Activated effector memory CD4-positive, alpha-beta T cell treated with anti-CD3 and anti-CD28 coated beads, Interleukin-2, amount 50 U/mL, for 16 hours (primary cell): ENCODE results near the gene PDHB.

Experiments
- DNase-seq: peaks from one replicate; pipeline ENCODE4 v3.0.0-alpha.2; 2020

PDHB gene

GRCh38 chr3:58394339-58394738 is 39.3 kb downstream of the PDHB start:
- DNase-seq: no peak

- no peak for DNase-seq
Measured at GRCh38 chr3:58392181-58392580, 41.5 kb downstream of the PDHB start.

- no peak for DNase-seq
Measured at GRCh38 chr3:58391156-58391865, 42.3 kb downstream of the PDHB start.

GRCh38 chr3:58388550-58389091 is 45.0 kb downstream of the PDHB start:
- no peak for DNase-seq

DNA sequence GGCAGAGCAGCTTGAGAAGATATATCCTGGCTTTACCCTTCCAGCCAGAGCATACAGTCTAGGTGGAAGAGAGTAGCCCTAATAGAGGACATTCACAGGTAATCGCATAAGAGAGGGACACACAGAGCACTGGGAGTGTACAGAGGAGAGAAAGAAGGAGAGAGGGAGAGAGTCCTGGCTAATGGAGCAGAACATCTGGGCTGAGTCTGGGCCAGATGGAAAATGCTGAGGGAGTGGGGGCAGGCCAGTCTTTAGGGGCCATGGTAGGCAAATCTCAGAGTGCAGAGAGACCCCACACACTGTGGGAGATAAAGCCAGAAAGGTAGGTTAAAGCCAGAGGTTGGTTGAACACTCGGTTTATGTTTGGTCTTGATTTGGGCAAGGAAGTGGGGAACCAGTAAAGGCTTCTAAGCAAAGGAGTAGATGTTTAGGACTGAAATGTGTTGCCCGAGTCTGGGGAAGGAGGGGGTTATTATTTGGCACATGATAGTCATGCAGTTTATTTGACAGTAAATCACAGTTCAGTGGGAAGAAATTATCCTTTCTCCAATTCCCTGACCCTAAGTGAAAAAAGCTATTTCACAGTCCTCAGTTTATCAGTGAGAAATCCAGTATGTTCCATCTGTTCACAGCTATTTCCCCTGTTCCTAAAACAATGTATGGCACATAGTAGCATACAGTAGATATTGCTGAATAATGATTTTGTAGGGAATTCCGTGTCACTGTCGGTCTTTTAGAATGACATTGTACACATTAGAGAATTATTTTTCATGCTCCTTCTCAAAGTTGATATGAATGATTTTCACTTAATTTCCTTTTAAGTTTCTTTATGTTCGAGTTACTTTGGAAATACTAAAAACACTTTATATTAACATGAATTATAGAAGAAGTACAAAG is 45.7 kb downstream of the PDHB start:
- no peak for DNase-seq

DNA sequence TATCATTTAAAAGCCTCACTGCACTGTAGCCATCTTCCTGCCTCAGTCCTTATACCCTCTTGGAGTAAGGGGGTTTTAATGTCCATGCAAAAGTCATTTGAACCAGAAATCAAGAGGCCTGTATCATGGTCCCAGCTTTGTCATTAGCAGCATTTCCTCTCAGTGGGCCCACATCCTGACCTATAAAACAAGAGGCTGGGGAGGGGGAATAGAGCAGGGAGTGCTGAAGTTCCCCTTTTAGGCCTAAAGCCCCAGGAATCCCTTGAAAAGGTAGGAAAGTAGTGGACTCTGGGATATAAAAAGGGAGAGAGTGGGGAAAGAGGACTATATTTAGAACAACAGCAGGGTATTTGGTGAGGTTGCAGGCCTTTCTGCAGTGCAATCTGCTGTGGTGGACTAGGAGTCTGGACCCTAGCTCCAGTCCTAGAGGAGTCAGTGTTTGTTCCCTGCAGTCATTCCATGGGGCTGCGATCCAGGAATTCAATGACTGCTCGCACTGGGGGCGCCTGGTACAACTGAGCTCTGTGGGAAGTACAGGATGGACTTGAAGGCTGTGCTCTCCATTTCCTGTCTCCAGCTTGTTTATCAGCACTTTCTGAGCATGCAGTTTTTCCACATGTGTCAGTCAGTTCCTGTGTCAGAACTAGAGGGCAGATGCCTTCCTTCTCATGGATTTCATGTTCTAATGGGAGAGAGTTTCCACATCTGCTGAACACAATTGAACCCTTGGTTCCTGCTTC is 46.8 kb downstream of the PDHB start:
- no peak for DNase-seq

DNA sequence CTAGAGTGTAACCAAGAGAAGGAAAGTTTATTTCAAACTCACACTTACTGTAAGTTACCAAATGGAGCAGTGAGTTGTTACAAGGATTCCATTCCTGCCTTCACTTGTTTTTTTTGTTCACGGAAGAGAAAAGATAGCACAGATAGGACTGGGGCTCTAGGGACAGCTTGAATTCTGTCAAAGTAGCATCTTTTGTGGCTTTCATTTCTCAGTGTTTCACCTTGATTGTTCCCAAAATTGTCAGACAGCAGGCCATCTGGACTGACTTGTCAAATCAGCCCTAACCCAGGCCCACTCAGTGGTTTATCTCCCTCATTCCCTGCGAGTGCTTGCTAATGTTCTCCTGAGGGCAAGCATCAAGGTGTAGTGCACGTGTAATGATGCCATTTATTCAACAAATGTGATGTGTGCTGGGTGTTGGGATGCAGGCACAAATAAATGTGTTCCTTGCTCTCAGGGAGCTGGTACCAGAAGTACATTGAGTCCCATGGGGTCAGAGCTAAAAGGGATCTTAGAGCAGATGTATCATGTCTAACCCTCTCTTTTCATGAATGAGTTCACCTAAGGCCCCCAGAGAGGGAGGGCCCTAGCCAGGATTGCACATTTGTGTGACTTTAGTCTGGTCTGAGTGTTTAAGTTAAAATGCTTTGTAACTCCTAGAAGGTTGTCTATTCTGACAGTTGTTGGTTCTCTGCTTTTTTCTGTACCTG is 49.1 kb downstream of the PDHB start:
- DNase-seq: no peak

GRCh38 chr3:58383904-58384303 is 49.7 kb downstream of the PDHB start:
- no peak for DNase-seq

- DNase-seq: no peak
Measured at GRCh38 chr3:58383476-58383875, 50.2 kb downstream of the PDHB start.

- DNase-seq: no peak
Measured at GRCh38 chr3:58379351-58380073, 54.1 kb downstream of the PDHB start.

DNA sequence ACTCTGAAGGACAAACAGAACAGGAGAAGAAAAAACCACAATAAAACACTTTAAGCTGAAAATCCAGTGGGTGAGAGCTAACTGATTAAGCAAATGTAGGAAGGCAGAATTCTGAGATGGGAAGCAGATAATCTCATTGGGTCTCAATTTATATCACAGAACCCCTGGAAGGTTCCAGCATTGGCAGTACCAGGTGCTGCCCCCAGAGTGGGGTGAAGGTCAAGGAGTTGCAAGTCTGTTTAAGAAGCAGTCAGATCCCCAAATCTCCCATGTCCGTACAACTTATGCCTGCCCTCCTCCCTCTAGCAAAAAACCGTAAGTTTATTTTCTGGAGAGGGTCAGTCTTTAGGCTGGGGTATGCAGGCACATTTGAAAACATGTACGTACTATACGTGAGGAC is 55.9 kb downstream of the PDHB start:
- no peak for DNase-seq
